Stomach (tissue), 9 donors: ENCODE measurements around the gene STARD8. TPM values are rescaled to one million over a fixed set of nuclear protein-coding genes. Genes with fewer than 3 reads are reported as not detected.

Source experiments
- DNase-seq, 2 donors: peaks; one replicate each; pipeline versions ENCODE4 v3.0.0 to v3.0.0-alpha.2; 2013 to 2019
- H3K27ac ChIP-seq, 5 donors: fragments of 200-600 bp in 4 of 5; sonication (generic) in 4 of 5; one replicate each; pipeline ENCODE4 v1.5.1; 2013 to 2019; ENCODE audit warnings: mild to moderate bottlenecking in 1 of 5, moderate library complexity in 1 of 5
- H3K27me3 ChIP-seq, 3 donors: fragments of 200-600 bp; sonication (generic); one replicate each; pipeline ENCODE4 v1.5.1; 2017 to 2019; ENCODE audit warnings: mixed run types in 1 of 3
- H3K36me3 ChIP-seq, 4 donors: fragments of 200-600 bp; sonication (generic); 1 replicate in 3 of 4; 2 replicates in 1 of 4; pipeline ENCODE4 v1.5.1; 2016 to 2019
- H3K4me1 ChIP-seq, 4 donors: fragments of 200-600 bp; sonication (generic); one replicate each; pipeline ENCODE4 v1.5.1; 2016 to 2019
- H3K4me3 ChIP-seq, 4 donors: fragments of 200-600 bp; sonication (generic) in 3 of 4; one replicate each; pipeline ENCODE4 v1.5.1; 2016 to 2019; ENCODE audit warnings: mild to moderate bottlenecking in 1 of 4
- H3K9me3 ChIP-seq, 4 donors: fragments of 200-600 bp; sonication (generic); one replicate each; pipeline ENCODE4 v1.5.1; 2016 to 2019
- EP300 ChIP-seq: sonication (generic); formaldehyde crosslinking; IDR thresholded peaks from one replicate; pipeline ENCODE4 v1.6.1; 2017; ENCODE audit warnings: antibody characterized with exemption
- POLR2A ChIP-seq, 4 donors: fragments of 450-650 bp; IDR thresholded peaks; one replicate each; pipeline ENCODE4 v1.6.1; 2016; ENCODE audit warnings: antibody characterized with exemption in 4 of 4, control low read depth in 2 of 4, mild to moderate bottlenecking in 1 of 4, moderate library complexity in 1 of 4
- POLR2AphosphoS5 ChIP-seq, 3 donors: sonication (generic); formaldehyde crosslinking; IDR thresholded peaks; one replicate each; pipeline ENCODE4 v1.6.1; 2016; ENCODE audit warnings: antibody characterized with exemption in 3 of 3
- WGBS, 5 donors: extraction: QIAGEN DNeasy Blood & Tissue Kit in 3 of 5; methylation state at CpG; one replicate each; pipeline versions ENCODE4 v1.1.5 to v1.1.7; 2013 to 2018; 5-methylcytosine and 5-hydroxymethylcytosine counted together
- intact Hi-C: fragments of 100-400 bp; cut with DNase I; formaldehyde crosslinking; loops from one replicate; pipeline ENCODE4 v1.15.1; 2023; ENCODE audit warnings: low total_unique reads
- polyA plus RNA-seq, 3 donors: library from polyadenylated mRNA; stranded (reverse); fragments of 200-250 nt; gene quantifications; one replicate each; pipeline ENCODE4 v1.2.3, GENCODE V29; 2013
- total RNA-seq, 5 donors: library from RNA; depleted of rRNA; stranded (reverse); fragments of >200 nt; gene quantifications; one replicate each; pipeline versions ENCODE4 v1.1.0 to v1.2.3, GENCODE V29; 2014 to 2016
- TF ChIP-seq, protein P1 (sequence below), 7 experiments: fragments of 450-650 bp in 4 of 7; fragments of 200-600 bp in 3 of 7; sonication (generic) in 3 of 7; IDR thresholded peaks; one replicate each; pipeline ENCODE4 v1.5.1; 2016 to 2019; ENCODE audit warnings: antibody characterized with exemption in 7 of 7, control low read depth in 2 of 7, mild to moderate bottlenecking in 1 of 7
- donor health status: healthy with polysubstance abuse.
- donor health status: Bipolar disorder and iron deficiency.
- donor health status: healthy.

Gene STARD8
- total and polyA plus RNA-seq, 8 donors: 0.93 to 7.4 (median 2.6) TPM

GRCh38 chrX:68683580-68683979 is 36.1 kb downstream of the STARD8 start:
- intact Hi-C loops: no loop called here
- Histone ChIP-seq H3K4me1 (peaks cover 0 to 9% (median 6%) of the 10 kb centered on the region in 4 donors), H3K27me3 (peaks cover 0 to 25% (median 0%) of the 10 kb centered on the region in 3 donors), H3K36me3 (no peaks in the 10 kb centered on the region), H3K9me3 (no peaks in the 10 kb centered on the region), H3K27ac (peak overlapping the region in 1 of 5 donors; percentile 24), H3K4me3 (no peak overlapping the region)
- WGBS, 5 donors: 75 to 100% (median 86%) methylated on average over 2 of the region's 2 CpGs
- no peak for TF ChIP-seq EP300
- TF ChIP-seq, protein P1, sequence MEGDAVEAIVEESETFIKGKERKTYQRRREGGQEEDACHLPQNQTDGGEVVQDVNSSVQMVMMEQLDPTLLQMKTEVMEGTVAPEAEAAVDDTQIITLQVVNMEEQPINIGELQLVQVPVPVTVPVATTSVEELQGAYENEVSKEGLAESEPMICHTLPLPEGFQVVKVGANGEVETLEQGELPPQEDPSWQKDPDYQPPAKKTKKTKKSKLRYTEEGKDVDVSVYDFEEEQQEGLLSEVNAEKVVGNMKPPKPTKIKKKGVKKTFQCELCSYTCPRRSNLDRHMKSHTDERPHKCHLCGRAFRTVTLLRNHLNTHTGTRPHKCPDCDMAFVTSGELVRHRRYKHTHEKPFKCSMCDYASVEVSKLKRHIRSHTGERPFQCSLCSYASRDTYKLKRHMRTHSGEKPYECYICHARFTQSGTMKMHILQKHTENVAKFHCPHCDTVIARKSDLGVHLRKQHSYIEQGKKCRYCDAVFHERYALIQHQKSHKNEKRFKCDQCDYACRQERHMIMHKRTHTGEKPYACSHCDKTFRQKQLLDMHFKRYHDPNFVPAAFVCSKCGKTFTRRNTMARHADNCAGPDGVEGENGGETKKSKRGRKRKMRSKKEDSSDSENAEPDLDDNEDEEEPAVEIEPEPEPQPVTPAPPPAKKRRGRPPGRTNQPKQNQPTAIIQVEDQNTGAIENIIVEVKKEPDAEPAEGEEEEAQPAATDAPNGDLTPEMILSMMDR (IDR thresholded peaks at IDR 0.05): no peak
- TF ChIP-seq POLR2AphosphoS5 (IDR thresholded peaks at IDR 0.05): no peak
- TF ChIP-seq POLR2A (IDR thresholded peaks at IDR 0.05): no peak
- no peak for DNase-seq

DNA sequence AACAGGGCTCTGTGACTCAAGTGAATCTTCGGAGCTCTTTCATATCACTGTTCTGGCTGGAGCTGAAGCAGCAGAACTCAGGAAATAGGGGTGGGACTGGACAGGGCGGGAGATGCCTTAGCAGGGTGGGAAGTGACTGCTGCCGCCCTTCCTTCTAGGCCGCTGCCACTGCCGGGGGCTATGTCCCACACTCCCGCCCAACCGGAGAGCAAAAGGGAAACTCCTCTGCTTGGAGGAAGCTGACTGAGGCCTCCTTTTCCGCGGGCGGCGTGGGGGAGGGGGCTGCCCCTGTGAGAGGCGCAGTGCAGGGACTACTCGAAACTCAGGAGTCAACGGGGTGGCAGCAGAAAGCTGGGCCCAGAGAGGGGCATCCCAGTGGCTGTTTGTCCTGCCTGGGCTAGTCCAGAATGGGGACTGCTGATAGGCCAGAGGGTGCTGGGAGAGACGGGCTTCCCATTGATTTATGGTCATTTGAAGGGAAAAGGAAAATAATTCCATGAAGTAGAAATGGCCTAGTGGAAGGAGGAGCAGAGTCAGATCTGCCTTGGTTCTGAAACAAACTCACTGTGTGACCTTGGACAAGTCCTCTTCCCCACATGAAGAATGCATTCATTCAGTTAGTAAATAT is 36.9 kb downstream of the STARD8 start:
- peaks cover 0 to 9% (median 6%) of the 10 kb centered on the region in 4 donors for H3K4me1 ChIP-seq
- H3K27me3 ChIP-seq: peaks cover 0 to 25% (median 0%) of the 10 kb centered on the region in 3 donors
- H3K27ac ChIP-seq: peak overlapping the region in 2 of 5 donors; percentile 24 to 38
- WGBS, 5 donors: 38 to 52% (median 48%) methylated on average over 8 to 15 of the region's 15 CpGs
- TF ChIP-seq, protein P1 (IDR thresholded peaks at IDR 0.05): no peak
- TF ChIP-seq EP300: no peak
- no peak for TF ChIP-seq POLR2AphosphoS5 (IDR thresholded peaks at IDR 0.05)
- no peak for TF ChIP-seq POLR2A (IDR thresholded peaks at IDR 0.05)
- intact Hi-C loops: no loop called here
- H3K4me3 ChIP-seq: no peak overlapping the region
- no peaks in the 10 kb centered on the region for H3K36me3 ChIP-seq
- DNase-seq: peak in 1 of 2 donors; percentile 60
- no peaks in the 10 kb centered on the region for H3K9me3 ChIP-seq

DNA sequence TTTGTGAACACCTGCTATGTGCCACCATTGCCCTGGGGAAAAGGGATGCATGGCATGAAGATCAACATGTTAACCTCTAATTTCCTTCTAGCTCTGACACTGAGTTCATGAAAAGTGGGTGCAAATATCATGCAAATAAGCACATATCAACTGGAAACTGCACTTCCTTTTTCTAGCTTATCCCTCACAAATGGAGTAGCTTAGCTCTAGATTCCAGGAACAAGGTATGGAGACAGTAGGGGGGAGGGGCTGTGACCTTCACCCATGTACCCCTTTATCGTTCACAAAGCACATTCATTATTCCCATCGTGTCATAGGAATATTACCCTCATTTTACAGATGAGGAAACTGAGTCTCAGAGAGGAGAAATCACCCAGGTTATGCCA is 37.4 kb downstream of the STARD8 start:
- no peak for DNase-seq
- WGBS, 5 donors: 71 to 100% (median 83%) methylated on average over 2 of the region's 2 CpGs

DNA sequence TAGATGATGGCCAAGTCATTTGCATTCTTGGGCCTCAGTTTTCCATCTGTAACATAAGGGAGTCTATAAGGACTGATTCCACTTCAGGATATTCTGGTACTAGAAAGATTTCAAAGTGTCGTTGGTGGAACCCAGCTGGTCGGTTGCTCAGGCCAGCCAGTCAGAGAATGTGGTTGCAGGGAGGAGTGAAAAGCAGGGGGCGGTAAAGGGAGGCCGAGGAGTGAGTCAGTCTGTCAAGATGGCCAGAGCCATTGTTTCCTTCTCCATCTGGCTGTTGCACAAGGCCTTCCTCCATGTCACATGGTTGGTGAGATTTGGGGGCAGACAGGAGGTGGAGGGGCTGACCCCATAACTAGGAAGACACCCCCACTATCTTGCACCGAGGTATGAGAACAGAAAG is 38.2 kb downstream of the STARD8 start:
- peaks cover 0 to 9% (median 6%) of the 10 kb centered on the region in 4 donors for H3K4me1 ChIP-seq
- no peaks in the 10 kb centered on the region for H3K9me3 ChIP-seq
- peak in 1 of 2 donors; percentile 40 for DNase-seq
- H3K27me3 ChIP-seq: peaks cover 0 to 25% (median 0%) of the 10 kb centered on the region in 3 donors
- TF ChIP-seq POLR2A (IDR thresholded peaks at IDR 0.05) (no peak), POLR2AphosphoS5 (IDR thresholded peaks at IDR 0.05) (no peak), EP300 (no peak)
- peak overlapping the region in 3 of 5 donors; percentile 65 to 78 (median 76) for H3K27ac ChIP-seq
- 21 to 72% (median 65%) methylated on average over 5 of the region's 5 CpGs for WGBS, 5 donors
- intact Hi-C loops: no loop called here
- no peaks in the 10 kb centered on the region for H3K36me3 ChIP-seq
- peak overlapping the region in 3 of 4 donors; percentile 27 to 38 (median 33) for H3K4me3 ChIP-seq

More for the DNA sequence above, 37.4 kb downstream of the STARD8 start:
- H3K27me3 ChIP-seq: peaks cover 0 to 25% (median 0%) of the 10 kb centered on the region in 3 donors
- no peaks in the 10 kb centered on the region for H3K36me3 ChIP-seq
- intact Hi-C loops: no loop called here
- no peak overlapping the region for H3K27ac ChIP-seq
- no peak overlapping the region for H3K4me3 ChIP-seq
- H3K4me1 ChIP-seq: peaks cover 0 to 9% (median 6%) of the 10 kb centered on the region in 4 donors
- no peak for TF ChIP-seq POLR2A (IDR thresholded peaks at IDR 0.05)
- no peak for TF ChIP-seq EP300
- no peak for TF ChIP-seq POLR2AphosphoS5 (IDR thresholded peaks at IDR 0.05)
- TF ChIP-seq, protein P1 (IDR thresholded peaks at IDR 0.05): no peak
- no peaks in the 10 kb centered on the region for H3K9me3 ChIP-seq
